GM12891 (cell line): ENCODE data around the gene FGF14.

Experiments
- POLR2A ChIP-seq: IDR thresholded peaks from 2 replicates; pipeline ENCODE4 v1.6.1; 2011; ENCODE audit warnings: low read depth, low read length, control low read depth
- POLR2AphosphoS5 ChIP-seq: IDR thresholded peaks from 2 replicates; pipeline ENCODE4 v1.6.1; 2011; ENCODE audit warnings: low read depth, low read length, control low read depth
- SPI1 ChIP-seq: IDR thresholded peaks from 2 replicates; pipeline ENCODE4 v1.6.1; 2011; ENCODE audit warnings: low read depth, low read length, control low read depth

GRCh38 chr13:102187313-102187712 lies 214.5 kb downstream of the FGF14 start:
- TF ChIP-seq POLR2AphosphoS5 (no peak), POLR2A (no peak), SPI1 (no peak)
